Neural cell (in vitro differentiated cells): ENCODE results near the gene SUGCT.

Experiments used
- EP300 ChIP-seq: fragments of 450-650 bp; conservative IDR thresholded peaks from 2 replicates; pipeline ENCODE4 v1.6.1; 2014; ENCODE audit warnings: antibody characterized with exemption, mild to moderate bottlenecking, moderate library complexity; ENCODE audit not compliant: poor library complexity, severe bottlenecking
- TF ChIP-seq, protein P1 (sequence below): fragments of 450-650 bp; IDR thresholded peaks from 2 replicates; pipeline ENCODE4 v1.5.1; 2014; ENCODE audit warnings: antibody characterized with exemption, mild to moderate bottlenecking, moderate library complexity; ENCODE audit not compliant: poor library complexity, severe bottlenecking

DNA sequence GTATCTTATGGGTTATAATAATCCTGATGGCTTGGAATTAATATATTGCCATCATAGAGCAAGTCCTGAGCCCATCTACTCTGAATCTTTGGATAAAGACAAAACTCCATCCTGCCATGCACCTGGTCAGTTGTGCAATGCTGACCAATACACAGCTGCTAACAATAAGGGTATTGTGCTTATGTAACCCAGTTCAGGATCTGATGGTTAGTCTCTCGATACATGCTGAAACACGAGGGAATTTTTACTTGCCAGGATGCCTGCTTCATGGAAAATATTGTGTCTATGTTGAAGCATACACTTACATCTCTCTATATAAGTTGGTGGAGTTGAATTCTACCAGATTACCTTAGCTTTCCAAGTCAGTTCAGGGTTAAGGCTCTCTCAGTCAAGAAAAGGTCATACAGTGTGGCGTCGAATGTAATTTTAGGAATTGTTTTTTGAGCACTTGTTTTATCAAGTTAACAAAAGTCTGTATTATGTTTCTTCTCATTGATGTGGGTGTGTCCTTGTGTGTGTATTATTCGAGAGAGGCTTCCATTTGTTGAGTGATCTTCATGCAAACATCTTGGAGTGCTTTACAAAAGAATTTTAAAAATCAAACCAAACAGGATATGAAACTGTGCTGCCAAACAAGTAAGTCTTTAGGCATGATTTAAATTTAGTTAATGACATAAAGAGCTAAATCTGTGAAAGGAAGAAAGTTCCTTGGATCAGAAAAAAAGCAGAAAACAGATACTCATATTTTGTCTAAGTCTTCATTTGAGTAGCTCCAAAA, 449.1 kb downstream of the SUGCT start:
- no peak for TF ChIP-seq EP300
- TF ChIP-seq, protein P1, sequence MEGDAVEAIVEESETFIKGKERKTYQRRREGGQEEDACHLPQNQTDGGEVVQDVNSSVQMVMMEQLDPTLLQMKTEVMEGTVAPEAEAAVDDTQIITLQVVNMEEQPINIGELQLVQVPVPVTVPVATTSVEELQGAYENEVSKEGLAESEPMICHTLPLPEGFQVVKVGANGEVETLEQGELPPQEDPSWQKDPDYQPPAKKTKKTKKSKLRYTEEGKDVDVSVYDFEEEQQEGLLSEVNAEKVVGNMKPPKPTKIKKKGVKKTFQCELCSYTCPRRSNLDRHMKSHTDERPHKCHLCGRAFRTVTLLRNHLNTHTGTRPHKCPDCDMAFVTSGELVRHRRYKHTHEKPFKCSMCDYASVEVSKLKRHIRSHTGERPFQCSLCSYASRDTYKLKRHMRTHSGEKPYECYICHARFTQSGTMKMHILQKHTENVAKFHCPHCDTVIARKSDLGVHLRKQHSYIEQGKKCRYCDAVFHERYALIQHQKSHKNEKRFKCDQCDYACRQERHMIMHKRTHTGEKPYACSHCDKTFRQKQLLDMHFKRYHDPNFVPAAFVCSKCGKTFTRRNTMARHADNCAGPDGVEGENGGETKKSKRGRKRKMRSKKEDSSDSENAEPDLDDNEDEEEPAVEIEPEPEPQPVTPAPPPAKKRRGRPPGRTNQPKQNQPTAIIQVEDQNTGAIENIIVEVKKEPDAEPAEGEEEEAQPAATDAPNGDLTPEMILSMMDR = no peak
